CD14-positive monocyte (primary cell): ENCODE results near the gene INHBA. TPM values are rescaled to one million over a fixed set of nuclear protein-coding genes. Genes with fewer than 3 reads are reported as not detected.
A peak's percentile ranks its signal among the peaks of the same experiment; 100 is the strongest.

Source experiments
- DNase-seq, 3 donors: peaks; one replicate each; pipeline ENCODE4 v3.0.0-alpha.2; 2011 to 2022
- H2AFZ ChIP-seq: 2 replicates; pipeline ENCODE4 v1.6.0; 2012; ENCODE audit warnings: mild to moderate bottlenecking, low read depth, low read length, inconsistent platforms; ENCODE audit not compliant: insufficient read depth, poor library complexity, severe bottlenecking
- H3K27ac ChIP-seq, 2 donors: 1 replicate in 1 of 2; 2 replicates in 1 of 2; pipeline ENCODE4 v1.5.1; 2012 to 2013; ENCODE audit warnings: low read length in 2 of 2, control low read depth in 1 of 2, inconsistent platforms in 1 of 2, low read depth in 1 of 2, mild to moderate bottlenecking in 1 of 2
- H3K27me3 ChIP-seq, 2 donors: one replicate each; pipeline versions ENCODE4 v1.6.0 to v1.6.1; 2011 to 2013; ENCODE audit warnings: low read length in 2 of 2; ENCODE audit not compliant: control insufficient read depth in 2 of 2, insufficient read depth in 2 of 2
- H3K36me3 ChIP-seq, 2 donors: replicated peaks in 1 of 2; 1 replicate in 1 of 2; 2 replicates in 1 of 2; pipeline versions ENCODE4 v1.5.1 to v1.6.1; 2012 to 2013; ENCODE audit warnings: low read length in 2 of 2, control low read depth in 1 of 2, inconsistent platforms in 1 of 2, mild to moderate bottlenecking in 1 of 2; ENCODE audit not compliant: insufficient read depth in 2 of 2, control insufficient read depth in 1 of 2
- H3K4me1 ChIP-seq, 2 donors: 1 replicate in 1 of 2; 2 replicates in 1 of 2; pipeline versions ENCODE4 v1.5.1 to v1.6.1; 2012 to 2013; ENCODE audit warnings: low read length in 2 of 2, control low read depth in 1 of 2, inconsistent platforms in 1 of 2, mild to moderate bottlenecking in 1 of 2, moderate library complexity in 1 of 2; ENCODE audit not compliant: insufficient read depth in 2 of 2, control insufficient read depth in 1 of 2
- H3K4me2 ChIP-seq: replicated peaks from 2 replicates; pipeline ENCODE3; 2012; ENCODE audit warnings: low read length, moderate library complexity, mild to moderate bottlenecking; ENCODE audit not compliant: poor library complexity, severe bottlenecking; ENCODE audit errors: extremely low read depth
- H3K4me3 ChIP-seq, 3 experiments: fragments of 200-600 bp in 1 of 3; sonication (generic) in 1 of 3; replicated peaks in 1 of 3; 1 replicate in 2 of 3; 2 replicates in 1 of 3; pipeline ENCODE4 v1.5.1; 2011 to 2013; ENCODE audit warnings: low read length in 3 of 3, mild to moderate bottlenecking in 3 of 3, control low read depth in 2 of 3, low read depth in 2 of 3, inconsistent platforms in 1 of 3, moderate library complexity in 1 of 3
- H3K79me2 ChIP-seq: 2 replicates; pipeline ENCODE4 v1.6.0; 2012; ENCODE audit warnings: mild to moderate bottlenecking, control low read depth, inconsistent platforms, low read length, moderate library complexity; ENCODE audit not compliant: insufficient read depth
- H3K9ac ChIP-seq: 2 replicates; pipeline ENCODE4 v1.6.0; 2017; ENCODE audit warnings: low read length, mild to moderate bottlenecking; ENCODE audit not compliant: insufficient read depth, poor library complexity, severe bottlenecking
- H3K9me3 ChIP-seq, 2 donors: replicated peaks in 1 of 2; 1 replicate in 1 of 2; 2 replicates in 1 of 2; pipeline versions ENCODE4 v1.5.1 to v1.6.1; 2012 to 2013; ENCODE audit warnings: low read length in 2 of 2, control low read depth in 1 of 2; ENCODE audit not compliant: control insufficient read depth in 1 of 2, insufficient read depth in 1 of 2
- H4K20me1 ChIP-seq: 2 replicates; pipeline ENCODE4 v1.6.0; 2012; ENCODE audit warnings: mild to moderate bottlenecking, low read length, control low read depth, moderate library complexity; ENCODE audit not compliant: insufficient read depth
- H3K27ac Mint-ChIP-seq, 7 donors: one replicate each; pipeline ENCODE4 v1.8.0; 2020; ENCODE audit warnings: mild to moderate bottlenecking in 7 of 7, mixed read lengths in 7 of 7, moderate library complexity in 6 of 7, inconsistent platforms in 2 of 7
- H3K27me3 Mint-ChIP-seq, 3 donors: one replicate each; pipeline ENCODE4 v1.8.0; 2021 to 2022; ENCODE audit warnings: low read depth in 3 of 3, mild to moderate bottlenecking in 3 of 3, mixed read lengths in 3 of 3, moderate library complexity in 3 of 3, inconsistent platforms in 1 of 3
- H3K36me3 Mint-ChIP-seq, 2 donors: one replicate each; pipeline ENCODE4 v1.8.0; 2020; ENCODE audit warnings: mixed read lengths in 2 of 2, inconsistent platforms in 1 of 2, mild to moderate bottlenecking in 1 of 2
- H3K4me1 Mint-ChIP-seq: one replicate; pipeline ENCODE4 v1.8.0; 2020; ENCODE audit warnings: mild to moderate bottlenecking, mixed read lengths
- H3K4me3 Mint-ChIP-seq, 2 donors: one replicate each; pipeline ENCODE4 v1.8.0; 2020; ENCODE audit warnings: mild to moderate bottlenecking in 2 of 2, mixed read lengths in 2 of 2, moderate library complexity in 1 of 2
- H3K9me3 Mint-ChIP-seq, 7 donors: one replicate each; pipeline ENCODE4 v1.8.0; 2020 to 2022; ENCODE audit warnings: mixed read lengths in 7 of 7, mild to moderate bottlenecking in 6 of 7, moderate library complexity in 6 of 7, inconsistent platforms in 2 of 7
- CTCF ChIP-seq: fragments of 200-600 bp; IDR thresholded peaks from one replicate; pipeline ENCODE4 v1.8.0; 2022; ENCODE audit warnings: antibody characterized with exemption, mild to moderate bottlenecking
- WGBS: methylation state at CpG from one replicate; pipeline ENCODE4 v1.1.5; 2013; ENCODE audit warnings: missing lambda C conversion rate; ENCODE audit not compliant: insufficient coverage; 5-methylcytosine and 5-hydroxymethylcytosine counted together
- intact Hi-C, 2 donors: fragments of 100-400 bp; cut with micrococcal nuclease; formaldehyde crosslinking; loops; one replicate each; pipeline versions ENCODE4 v1.15.0 to v1.15.1; 2023
- polyA plus RNA-seq, 3 donors: library from polyadenylated mRNA; depleted of rRNA in 1 of 3; unstranded in 2 of 3; stranded (reverse) in 1 of 3; fragments of 300-500 nt in 2 of 3; fragments of >200 nt in 1 of 3; fragmentation: Illumina TruSeq in 2 of 3; gene quantifications; 1 replicate in 2 of 3; 2 replicates in 1 of 3; pipeline ENCODE4 v1.2.3, GENCODE V29; 2012 to 2021

INHBA gene
- polyA plus RNA-seq, 3 donors, result 0.08 to 0.24 (median 0.09) TPM

GRCh38 chr7:41715000-41715399 lies 12.1 kb upstream of the INHBA start:
- 100% methylated on average over 5 of the region's 8 CpGs for whole genome bisulfite sequencing
- no peaks in the 10 kb centered on the region for H3K9me3 ChIP-seq
- H3K27me3 ChIP-seq, result no peaks in the 10 kb centered on the region
- no peak for TF ChIP-seq CTCF
- H3K27ac ChIP-seq, result no peak overlapping the region
- H3K27ac Mint-ChIP-seq, result peak overlapping the region in 1 of 7 donors; percentile 5
- H3K27me3 Mint-ChIP-seq, result no peaks in the 10 kb centered on the region
- no peaks in the 10 kb centered on the region for H3K36me3 Mint-ChIP-seq
- H4K20me1 ChIP-seq, result no peaks in the 10 kb centered on the region
- no peaks in the 10 kb centered on the region for H3K4me1 ChIP-seq
- no peak overlapping the region for H3K9ac ChIP-seq
- H3K4me3 Mint-ChIP-seq, result no peak overlapping the region
- intact Hi-C loops, result no loop called here
- H2AFZ ChIP-seq, result no peak overlapping the region
- H3K4me1 Mint-ChIP-seq, result peaks cover under 1% of the 10 kb centered on the region
- no peak overlapping the region for H3K4me2 ChIP-seq
- no peaks in the 10 kb centered on the region for H3K36me3 ChIP-seq
- H3K4me3 ChIP-seq, result no peak overlapping the region
- DNase-seq, result no peak
- H3K79me2 ChIP-seq, result no peaks in the 10 kb centered on the region
- H3K9me3 Mint-ChIP-seq, result no peaks in the 10 kb centered on the region

- no peak overlapping the region for H3K9ac ChIP-seq
- intact Hi-C loops, result no loop called here
- H3K79me2 ChIP-seq, result no peaks in the 10 kb centered on the region
- H3K4me1 ChIP-seq, result peaks cover 4 to 9% of the 10 kb centered on the region in 2 donors
- H3K36me3 ChIP-seq, result no peaks in the 10 kb centered on the region
- no peaks in the 10 kb centered on the region for H3K36me3 Mint-ChIP-seq
- H3K4me2 ChIP-seq, result no peak overlapping the region
- no peaks in the 10 kb centered on the region for H3K9me3 ChIP-seq
- no peak overlapping the region for H3K27ac ChIP-seq
- no peak overlapping the region for H3K27ac Mint-ChIP-seq
- peaks cover 0 to 3% (median 0%) of the 10 kb centered on the region in 3 donors for H3K27me3 Mint-ChIP-seq
- no peaks in the 10 kb centered on the region for H4K20me1 ChIP-seq
- H3K4me3 Mint-ChIP-seq, result no peak overlapping the region
- TF ChIP-seq CTCF, result peak; percentile 52
- H3K9me3 Mint-ChIP-seq, result peaks cover 0 to 3% (median 0%) of the 10 kb centered on the region in 7 donors
- DNase-seq, result peak in 1 of 3 donors; percentile 24
- 68% methylated on average over 7 of the region's 10 CpGs for WGBS
- no peak overlapping the region for H2AFZ ChIP-seq
- peaks cover 19% of the 10 kb centered on the region for H3K4me1 Mint-ChIP-seq
- no peak overlapping the region for H3K4me3 ChIP-seq
- no peaks in the 10 kb centered on the region for H3K27me3 ChIP-seq
These were observed 8.6 kb upstream of the INHBA start for GRCh38 chr7:41711283-41712064.
